Sigmoid colon (tissue), 7 donors: ENCODE data around the gene FZD10. TPM values are rescaled to one million over a fixed set of nuclear protein-coding genes. Genes with fewer than 3 reads are reported as not detected.

Experiments
- DNase-seq: peaks from one replicate; pipeline ENCODE4 v3.0.0-alpha.2; 2019
- H3K27ac ChIP-seq, 4 donors: fragments of 200-600 bp; sonication (generic); one replicate each; pipeline ENCODE4 v1.5.1; 2016 to 2019; ENCODE audit warnings: mild to moderate bottlenecking in 1 of 4
- H3K27me3 ChIP-seq, 3 donors: fragments of 200-600 bp; sonication (generic); one replicate each; pipeline ENCODE4 v1.5.1; 2019; ENCODE audit warnings: mild to moderate bottlenecking in 1 of 3
- H3K36me3 ChIP-seq, 4 donors: fragments of 200-600 bp; sonication (generic); one replicate each; pipeline ENCODE4 v1.5.1; 2016 to 2019
- H3K4me1 ChIP-seq, 4 donors: fragments of 200-600 bp; sonication (generic); one replicate each; pipeline ENCODE4 v1.5.1; 2017 to 2019
- H3K4me3 ChIP-seq, 4 donors: fragments of 200-600 bp; sonication (generic); one replicate each; pipeline ENCODE4 v1.5.1; 2017 to 2019; ENCODE audit warnings: mild to moderate bottlenecking in 2 of 4, moderate library complexity in 1 of 4
- H3K9me3 ChIP-seq, 4 donors: fragments of 200-600 bp in 3 of 4; sonication (generic) in 3 of 4; one replicate each; pipeline versions ENCODE4 v1.5.1 to v1.6.1; 2013 to 2019
- CTCF ChIP-seq, 4 experiments: fragments of 450-650 bp in 3 of 4; fragments of 200-600 bp in 1 of 4; IDR thresholded peaks; one replicate each; pipeline ENCODE4 v1.5.1; 2016 to 2019; ENCODE audit warnings: antibody characterized with exemption in 4 of 4, mild to moderate bottlenecking in 3 of 4, moderate library complexity in 2 of 4
- EP300 ChIP-seq, 4 donors: sonication (generic); formaldehyde crosslinking; IDR thresholded peaks; one replicate each; pipeline ENCODE4 v1.6.1; 2017; ENCODE audit warnings: antibody characterized with exemption in 4 of 4
- POLR2A ChIP-seq, 2 donors: fragments of 450-650 bp; IDR thresholded peaks; one replicate each; pipeline ENCODE4 v1.6.1; 2016; ENCODE audit warnings: antibody characterized with exemption in 2 of 2, mild to moderate bottlenecking in 2 of 2, moderate library complexity in 2 of 2
- POLR2AphosphoS5 ChIP-seq, 4 donors: sonication (generic); formaldehyde crosslinking; IDR thresholded peaks; one replicate each; pipeline ENCODE4 v1.6.1; 2017; ENCODE audit warnings: antibody characterized with exemption in 4 of 4
- WGBS, 2 donors: extraction: QIAGEN DNeasy Blood & Tissue Kit; methylation state at CpG; one replicate each; pipeline ENCODE4 v1.1.7; 2013; 5-methylcytosine and 5-hydroxymethylcytosine counted together
- intact Hi-C: fragments of 100-400 bp; cut with DNase I; formaldehyde crosslinking; loops from one replicate; pipeline ENCODE4 v1.15.1; 2023
- polyA plus RNA-seq, 3 donors: library from polyadenylated mRNA; stranded (reverse); fragments of 200-250 nt; gene quantifications; one replicate each; pipeline ENCODE4 v1.2.3, GENCODE V29; 2013
- total RNA-seq, 4 donors: library from RNA; depleted of rRNA; stranded (reverse); fragments of >200 nt; gene quantifications; one replicate each; pipeline ENCODE4 v1.1.0, GENCODE V29; 2016
- donor health status: healthy with polysubstance abuse.
- donor health status: Bipolar disorder and iron deficiency.
- donor health status: healthy.

The FZD10 gene
- total and polyA plus RNA-seq, 7 donors, result 0.13 to 1.7 (median 0.66) TPM; not detected in 1

- Histone ChIP-seq H3K27me3 (no peaks in the 10 kb centered on the region), H3K27ac (no peak overlapping the region), H3K36me3 (no peaks in the 10 kb centered on the region), H3K4me1 (no peaks in the 10 kb centered on the region), H3K9me3 (peaks cover 0 to 3% (median 0%) of the 10 kb centered on the region in 4 donors), H3K4me3 (no peak overlapping the region)
- TF ChIP-seq EP300 (IDR thresholded peaks at IDR 0.05) (no peak), CTCF (IDR thresholded peaks at IDR 0.05) (no peak), POLR2A (IDR thresholded peaks at IDR 0.05) (no peak), POLR2AphosphoS5 (IDR thresholded peaks at IDR 0.05) (no peak)
- no peak for DNase-seq
- intact Hi-C loops, result no loop called here
- WGBS, 2 donors, result 51 to 58% methylated on average over 6 of the region's 6 CpGs
Measured at GRCh38 chr12:130205495-130205894, 43.2 kb downstream of the FZD10 start.

- no peaks in the 10 kb centered on the region for H3K4me1 ChIP-seq
- no peak for DNase-seq
- intact Hi-C loops, result no loop called here
- no peak for TF ChIP-seq POLR2A (IDR thresholded peaks at IDR 0.05)
- TF ChIP-seq EP300 (IDR thresholded peaks at IDR 0.05), result no peak
- TF ChIP-seq CTCF (IDR thresholded peaks at IDR 0.05), result no peak
- TF ChIP-seq POLR2AphosphoS5 (IDR thresholded peaks at IDR 0.05), result no peak
- H3K4me3 ChIP-seq, result no peak overlapping the region
- H3K36me3 ChIP-seq, result no peaks in the 10 kb centered on the region
- WGBS, 2 donors, result 61 to 73% methylated on average over 9 of the region's 9 CpGs
- no peak overlapping the region for H3K27ac ChIP-seq
- H3K9me3 ChIP-seq, result peaks cover 0 to 3% (median 0%) of the 10 kb centered on the region in 4 donors
- H3K27me3 ChIP-seq, result peaks cover 0 to 20% (median 0%) of the 10 kb centered on the region in 3 donors
Measured at GRCh38 chr12:130212384-130212989, 50.2 kb downstream of the FZD10 start.

GRCh38 chr12:130213249-130213648 is 51.0 kb downstream of the FZD10 start:
- Histone ChIP-seq H3K36me3 (no peaks in the 10 kb centered on the region), H3K4me3 (no peak overlapping the region), H3K27ac (no peak overlapping the region), H3K9me3 (peaks cover 0 to 3% (median 0%) of the 10 kb centered on the region in 4 donors), H3K4me1 (no peaks in the 10 kb centered on the region), H3K27me3 (peaks cover 0 to 20% (median 0%) of the 10 kb centered on the region in 3 donors)
- WGBS, 2 donors, result 72 to 85% methylated on average over 4 of the region's 4 CpGs
- intact Hi-C loops, result no loop called here
- TF ChIP-seq CTCF (IDR thresholded peaks at IDR 0.05) (no peak), POLR2AphosphoS5 (IDR thresholded peaks at IDR 0.05) (no peak), EP300 (IDR thresholded peaks at IDR 0.05) (no peak), POLR2A (IDR thresholded peaks at IDR 0.05) (no peak)
- no peak for DNase-seq

GRCh38 chr12:130214686-130215395 is 52.6 kb downstream of the FZD10 start:
- intact Hi-C loops, result no loop called here
- no peak for TF ChIP-seq EP300 (IDR thresholded peaks at IDR 0.05)
- no peak for TF ChIP-seq POLR2A (IDR thresholded peaks at IDR 0.05)
- no peak overlapping the region for H3K4me3 ChIP-seq
- 65 to 67% methylated on average over 16 of the region's 16 CpGs for WGBS, 2 donors
- DNase-seq, result no peak
- no peaks in the 10 kb centered on the region for H3K36me3 ChIP-seq
- no peaks in the 10 kb centered on the region for H3K4me1 ChIP-seq
- peaks cover 0 to 20% (median 0%) of the 10 kb centered on the region in 3 donors for H3K27me3 ChIP-seq
- H3K9me3 ChIP-seq, result no peaks in the 10 kb centered on the region
- no peak overlapping the region for H3K27ac ChIP-seq

Other genes with a start within 250 kb of the FZD10 start
- not detected for gene PIWIL1, start 175.4 kb downstream of the FZD10 start, total RNA-seq
- not detected for gene PIWIL1, start 175.4 kb downstream of the FZD10 start, polyA plus RNA-seq